H1 (cell line): ENCODE measurements around the gene HINT3. TPM values are rescaled to one million over a fixed set of nuclear protein-coding genes. Genes with fewer than 3 reads are reported as not detected.

ENCODE experiments used
- CTCF ChIA-PET: fragments of 300-600 bp; sonication (Branson Sonifier 250); formaldehyde crosslinking; loops from one replicate; lab custom pipeline; 2021; ENCODE audit not compliant: partially characterized antibody; lab: Charles Lee
- POLR2A ChIA-PET: fragments of 300-600 bp; sonication (Branson Sonifier 250); formaldehyde crosslinking; loops from one replicate; lab custom pipeline; 2021; ENCODE audit warnings: inconsistent platforms; ENCODE audit not compliant: partially characterized antibody; lab: Charles Lee
- DNase-seq, 2 experiments: peaks; one replicate each; pipeline versions ENCODE4 v3.0.0 to v3.0.0-alpha.2; 2010 to 2022; ENCODE audit warnings: low spot score in 2 of 2, low read depth in 1 of 2, mixed read lengths in 1 of 2
- FAIRE-seq: peaks from 2 replicates; lab custom pipeline; 2011; peaks lifted over from hg19 to GRCh38; lab: Jason Lieb, UNC
- H2AFZ ChIP-seq: 2 replicates; pipeline ENCODE4 v1.8.1; 2012; ENCODE audit warnings: low read length, inconsistent platforms
- H2AK5ac ChIP-seq: 2 replicates; pipeline ENCODE4 v1.6.1; 2013; ENCODE audit warnings: low read depth, low read length
- H2BK120ac ChIP-seq: replicated peaks from 2 replicates; pipeline ENCODE3; 2013; ENCODE audit warnings: low read depth, low read length, inconsistent platforms
- H2BK12ac ChIP-seq: 2 replicates; pipeline ENCODE4 v1.6.1; 2013; ENCODE audit warnings: low read depth, low read length
- H2BK15ac ChIP-seq: 2 replicates; pipeline ENCODE4 v1.6.1; 2013; ENCODE audit warnings: low read length
- H2BK20ac ChIP-seq: 2 replicates; pipeline ENCODE4 v1.6.1; 2013; ENCODE audit warnings: low read length
- H2BK5ac ChIP-seq: 2 replicates; pipeline ENCODE4 v1.6.1; 2013; ENCODE audit warnings: low read depth, low read length
- H3K14ac ChIP-seq: 2 replicates; pipeline ENCODE4 v1.6.1; 2013; ENCODE audit warnings: inconsistent platforms; ENCODE audit not compliant: insufficient read length
- H3K18ac ChIP-seq: 2 replicates; pipeline ENCODE4 v1.6.1; 2013; ENCODE audit warnings: low read length; ENCODE audit errors: extremely low read depth
- H3K23ac ChIP-seq: 2 replicates; pipeline ENCODE4 v1.6.1; 2013; ENCODE audit warnings: inconsistent platforms; ENCODE audit not compliant: insufficient read length
- H3K23me2 ChIP-seq: 2 replicates; pipeline ENCODE4 v1.6.1; 2013; ENCODE audit warnings: low read depth, low read length
- H3K27ac ChIP-seq: 2 replicates; pipeline ENCODE4 v1.6.1; 2011; ENCODE audit warnings: low read depth, low read length, inconsistent platforms
- H3K27me3 ChIP-seq, 4 experiments: replicated peaks in 1 of 4; 1 replicate in 1 of 4; 2 replicates in 3 of 4; pipeline versions ENCODE4 v1.6.1 to v1.8.1; 2011 to 2013; ENCODE audit warnings: low read length in 3 of 4, mild to moderate bottlenecking in 3 of 4, inconsistent platforms in 2 of 4, mixed read lengths in 2 of 4, moderate library complexity in 1 of 4; ENCODE audit not compliant: control insufficient read depth in 3 of 4, insufficient read depth in 3 of 4; ENCODE audit errors: extremely low read depth in 1 of 4
- H3K36me3 ChIP-seq, 4 experiments: 2 replicates each; pipeline versions ENCODE4 v1.6.1 to v1.8.1; 2011 to 2013; ENCODE audit warnings: mild to moderate bottlenecking in 4 of 4, low read length in 3 of 4, moderate library complexity in 2 of 4, control low read depth in 1 of 4, inconsistent platforms in 1 of 4; ENCODE audit not compliant: insufficient read depth in 4 of 4, control insufficient read depth in 2 of 4
- H3K4ac ChIP-seq: replicated peaks from 2 replicates; pipeline ENCODE3; 2013; ENCODE audit warnings: low read length, low read depth, mixed read lengths, inconsistent platforms; ENCODE audit not compliant: insufficient read length
- H3K4me1 ChIP-seq, 4 experiments: replicated peaks in 1 of 4; 1 replicate in 1 of 4; 2 replicates in 3 of 4; pipeline versions ENCODE4 v1.6.1 to v1.8.1; 2011 to 2013; ENCODE audit warnings: low read length in 3 of 4, inconsistent platforms in 2 of 4, mixed read lengths in 1 of 4; ENCODE audit not compliant: insufficient read depth in 4 of 4, control insufficient read depth in 3 of 4
- H3K4me2 ChIP-seq, 2 experiments: 2 replicates each; pipeline versions ENCODE4 v1.6.1 to v1.8.1; 2011 to 2013; ENCODE audit warnings: low read depth in 2 of 2, low read length in 2 of 2, control low read depth in 1 of 2, inconsistent platforms in 1 of 2, mild to moderate bottlenecking in 1 of 2; ENCODE audit not compliant: insufficient read depth in 1 of 2
- H3K4me3 ChIP-seq, 4 experiments: fragments of 200-600, 300-600 bp in 1 of 4; sonication (generic), shearing (Covaris generic), sonication (Bioruptor Twin) in 1 of 4; 2 replicates each; pipeline versions ENCODE4 v1.5.1 to v1.8.1; 2011 to 2016; ENCODE audit warnings: low read length in 4 of 4, low read depth in 3 of 4, control low read depth in 2 of 4, inconsistent platforms in 2 of 4, mild to moderate bottlenecking in 2 of 4, mixed read lengths in 1 of 4, moderate library complexity in 1 of 4; ENCODE audit not compliant: insufficient read depth in 2 of 4; ENCODE audit errors: extremely low read depth in 1 of 4
- H3K56ac ChIP-seq: replicated peaks from 2 replicates; pipeline ENCODE3; 2013; ENCODE audit warnings: low read depth, mild to moderate bottlenecking, mixed read lengths, low read length, inconsistent platforms; ENCODE audit not compliant: insufficient read length
- H3K79me1 ChIP-seq: 2 replicates; pipeline ENCODE4 v1.6.1; 2013; ENCODE audit warnings: low read depth, low read length, control low read depth
- H3K79me2 ChIP-seq, 2 experiments: 2 replicates each; pipeline versions ENCODE4 v1.6.1 to v1.8.1; 2012 to 2013; ENCODE audit warnings: low read length in 2 of 2, mild to moderate bottlenecking in 2 of 2, inconsistent platforms in 1 of 2; ENCODE audit not compliant: insufficient read depth in 2 of 2, control insufficient read depth in 1 of 2
- H3K9ac ChIP-seq, 4 experiments: replicated peaks in 1 of 4; 1 replicate in 1 of 4; 2 replicates in 3 of 4; pipeline versions ENCODE4 v1.6.1 to v1.8.1; 2011 to 2013; ENCODE audit warnings: low read depth in 3 of 4, low read length in 3 of 4, control low read depth in 2 of 4, mild to moderate bottlenecking in 2 of 4, moderate library complexity in 2 of 4, inconsistent platforms in 1 of 4; ENCODE audit errors: extremely low read depth in 1 of 4
- H3K9me3 ChIP-seq, 2 experiments: 2 replicates each; pipeline versions ENCODE4 v1.6.1 to v1.8.1; 2012 to 2013; ENCODE audit warnings: mild to moderate bottlenecking in 2 of 2, moderate library complexity in 2 of 2, control low read depth in 1 of 2, inconsistent platforms in 1 of 2, low read depth in 1 of 2, low read length in 1 of 2, mixed read lengths in 1 of 2; ENCODE audit not compliant: insufficient read depth in 2 of 2
- H4K20me1 ChIP-seq, 2 experiments: replicated peaks in 1 of 2; 2 replicates each; pipeline versions ENCODE3 to v1.8.1; 2011 to 2013; ENCODE audit warnings: inconsistent platforms in 2 of 2, low read length in 2 of 2, mild to moderate bottlenecking in 1 of 2; ENCODE audit not compliant: insufficient read depth in 2 of 2, control insufficient read depth in 1 of 2
- H4K5ac ChIP-seq: 2 replicates; pipeline ENCODE4 v1.6.1; 2013; ENCODE audit warnings: low read length, low read depth, mixed read lengths, inconsistent platforms; ENCODE audit not compliant: insufficient read length
- H4K8ac ChIP-seq: 2 replicates; pipeline ENCODE4 v1.8.0; 2013; ENCODE audit warnings: mild to moderate bottlenecking, moderate library complexity, low read length, inconsistent platforms; ENCODE audit not compliant: insufficient read depth; ENCODE audit errors: extremely low read depth
- H4K91ac ChIP-seq: replicated peaks from 2 replicates; pipeline ENCODE3; 2013; ENCODE audit warnings: low read length, mixed read lengths, inconsistent platforms; ENCODE audit not compliant: insufficient read length
- ATF2 ChIP-seq: IDR thresholded peaks from 2 replicates; pipeline ENCODE4 v1.6.1; 2012; ENCODE audit warnings: low read length, inconsistent platforms
- CEBPB ChIP-seq: IDR thresholded peaks from 2 replicates; pipeline ENCODE4 v1.6.1; 2012; ENCODE audit warnings: low read depth, low read length
- CREB1 ChIP-seq: IDR thresholded peaks from 2 replicates; pipeline ENCODE4 v1.6.1; 2012; ENCODE audit warnings: inconsistent platforms
- EZH2 ChIP-seq: fragments of 200-600 bp; sonication (generic); IDR thresholded peaks from 2 replicates; pipeline ENCODE4 v1.7.1; 2012; ENCODE audit warnings: low read depth, mild to moderate bottlenecking, moderate library complexity, low read length, inconsistent platforms; ENCODE audit not compliant: severe bottlenecking
- FOSL1 ChIP-seq: IDR thresholded peaks from 2 replicates; pipeline ENCODE4 v1.6.1; 2011; ENCODE audit warnings: mild to moderate bottlenecking, low read depth, low read length, moderate library complexity; ENCODE audit not compliant: insufficient read depth
- GTF2F1 ChIP-seq: IDR thresholded peaks from 2 replicates; pipeline ENCODE4 v1.6.1; 2012; ENCODE audit warnings: low read depth, low read length, improper control_type of control experiment, borderline replicate concordance
- SP1 ChIP-seq: IDR thresholded peaks from 2 replicates; pipeline ENCODE4 v1.6.1; 2011; ENCODE audit warnings: low read depth, low read length
- WGBS, 2 experiments: shearing (Covaris generic) in 1 of 2; methylation state at CpG; one replicate each; pipeline versions ENCODE4 v1.1.6 to v1.1.7; 2013 to 2015; ENCODE audit warnings: low lambda C conversion rate in 2 of 2, mixed read lengths in 2 of 2, inconsistent platforms in 1 of 2, low coverage in 1 of 2, missing lambda C conversion rate in 1 of 2; ENCODE audit not compliant: insufficient replicate concordance in 2 of 2, insufficient coverage in 1 of 2, insufficient read length in 1 of 2; ENCODE audit errors: extremely low coverage in 1 of 2, missing lambda C conversion rate in 1 of 2; 5-methylcytosine and 5-hydroxymethylcytosine counted together
- polyA plus RNA-seq, 7 experiments: library from polyadenylated mRNA; depleted of rRNA in 3 of 7; stranded (reverse) in 5 of 7; unstranded in 2 of 7; fragments of >200 nt in 5 of 7; fragments of 200-250 nt in 2 of 7; gene quantifications; 1 replicate in 5 of 7; 2 replicates in 1 of 7; 4 replicates in 1 of 7; pipeline versions ENCODE4 v1.2.1 to v1.2.3, GENCODE V29; 2011 to 2013; ENCODE audit warnings: missing spikeins in 2 of 7, mixed read lengths in 2 of 7
- total RNA-seq: library from RNA; stranded (reverse); fragmentation: NEBNext Ultra II Directional; extraction: Animal tissue kit (Norgen Biotek cat#: 25700); gene quantifications from 2 replicates; pipeline ENCODE4 v1.2.1, GENCODE V29; 2021

The HINT3 gene
- total and polyA plus RNA-seq, 2 of the 8 experiments (the other 6 are each of a cell fraction or from before 2014, with no cell fraction given), result 1.2 to 7.8 TPM

- ChIA-PET CTCF (interaction anchor here (0.9 to 1.5 kb wide), 3 partner anchors 8 to 27 kb away, joined by 3 to 4 read pairs (median 3); no protein-coding TSS in a partner anchor), POLR2A (no interaction called here)
- Histone ChIP-seq H3K18ac (no peak overlapping the region), H2BK20ac (no peak overlapping the region), H3K9me3 (no peaks in the 10 kb centered on the region), H3K4me1 (no peaks in the 10 kb centered on the region), H3K23ac (no peak overlapping the region), H3K27me3 (no peaks in the 10 kb centered on the region), H3K4me3 (no peak overlapping the region), H2BK120ac (no peak overlapping the region), H2AK5ac (no peak overlapping the region), H2BK5ac (no peak overlapping the region), H4K8ac (no peak overlapping the region), H3K14ac (no peak overlapping the region), H3K56ac (no peak overlapping the region), H2AFZ (no peak overlapping the region), H3K4ac (no peak overlapping the region), H3K79me1 (no peaks in the 10 kb centered on the region), H3K79me2 (no peaks in the 10 kb centered on the region), H4K5ac (no peak overlapping the region), H2BK12ac (no peak overlapping the region), H3K23me2 (no peaks in the 10 kb centered on the region), H2BK15ac (no peak overlapping the region), H3K9ac (no peak overlapping the region), H4K91ac (no peak overlapping the region), H3K4me2 (no peak overlapping the region), H4K20me1 (no peaks in the 10 kb centered on the region), H3K27ac (no peak overlapping the region), H3K36me3 (peaks cover 0 to 11% (median 0%) of the 10 kb centered on the region in 4 experiments; a peak in 2 of 8 replicates)
- DNase-seq (no peak), FAIRE-seq (no peak)
- TF ChIP-seq FOSL1, result no peak
- TF ChIP-seq CREB1, result no peak
- no peak for TF ChIP-seq GTF2F1
- TF ChIP-seq SP1, result no peak
- TF ChIP-seq EZH2, result no peak
- no peak for TF ChIP-seq CEBPB
- no peak for TF ChIP-seq ATF2
- WGBS, 2 experiments, result 85% methylated on average over 3 of the region's 3 CpGs; no CpG with 5 or more reads in 1 of the 2 experiments
Observed at GRCh38 chr6:125926711-125927110, 29.9 kb upstream of the HINT3 start.
